RPMI7951 (cell line): ENCODE measurements around the gene PRR14. TPM values are rescaled to one million over a fixed set of nuclear protein-coding genes. Genes with fewer than 3 reads are reported as not detected.
"Not testable (repeated sequence)": the region's sequence is repeated elsewhere in the genome, so short reads cannot be mapped to it uniquely, and the experiment has no call there.

Experiments used
- DNase-seq: peaks from one replicate; pipeline ENCODE4 v3.0.0-alpha.2; 2012; ENCODE audit warnings: low read depth
- total RNA-seq: library from RNA; depleted of rRNA; stranded (reverse); fragments of >200 nt; shearing (Covaris generic); gene quantifications from 2 replicates; pipeline ENCODE4 v1.2.3, GENCODE V29; 2014; rRNA removed

The PRR14 gene
- total RNA-seq, 1 experiment from 2014 or later = 6.8 TPM

GRCh38 chr16:30692396-30693064, 41.8 kb downstream of the PRR14 start:
- DNase-seq = no peak

DNA sequence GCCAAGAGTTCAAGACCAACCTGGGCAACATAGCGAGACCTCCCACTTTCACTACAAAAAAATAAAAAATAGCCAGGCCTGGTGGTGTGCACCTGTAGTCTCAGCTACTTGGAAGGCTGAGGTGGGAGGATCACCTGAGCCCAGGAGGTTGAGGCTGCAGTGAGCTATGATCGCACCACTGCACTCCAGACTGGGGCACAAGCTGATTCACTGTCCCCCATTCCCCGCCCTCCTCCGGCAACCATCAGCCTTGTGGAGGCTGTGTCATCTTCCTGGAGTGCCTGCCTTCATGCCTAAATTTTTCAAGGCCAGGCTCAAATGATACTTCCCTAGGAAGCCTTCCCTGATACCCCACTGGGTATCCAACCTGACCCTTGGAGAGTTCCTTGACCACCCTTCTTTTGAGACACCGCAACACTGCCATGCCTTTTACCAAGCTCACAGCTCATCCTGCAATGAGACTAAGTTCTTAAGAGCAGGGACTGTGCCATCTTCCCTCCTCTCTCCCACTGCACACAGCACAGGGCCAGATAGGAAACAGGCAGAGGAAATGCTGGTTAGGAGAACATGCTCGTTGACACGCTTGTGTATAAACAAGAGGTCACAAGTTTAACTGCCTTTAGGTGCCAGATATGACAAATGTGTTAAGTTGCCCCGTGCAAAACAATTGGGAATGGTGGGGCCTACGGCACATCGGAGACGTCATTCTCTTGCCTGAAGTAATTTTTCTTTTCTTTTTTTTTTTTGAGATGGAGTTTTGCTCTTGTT, 44.4 kb downstream of the PRR14 start:
- no peak for DNase-seq

- DNase-seq = not testable (repeated sequence)
Measured at GRCh38 chr16:30696646-30697045, 45.9 kb downstream of the PRR14 start.

GRCh38 chr16:30697264-30698138, 46.7 kb downstream of the PRR14 start:
- no peak for DNase-seq

DNA sequence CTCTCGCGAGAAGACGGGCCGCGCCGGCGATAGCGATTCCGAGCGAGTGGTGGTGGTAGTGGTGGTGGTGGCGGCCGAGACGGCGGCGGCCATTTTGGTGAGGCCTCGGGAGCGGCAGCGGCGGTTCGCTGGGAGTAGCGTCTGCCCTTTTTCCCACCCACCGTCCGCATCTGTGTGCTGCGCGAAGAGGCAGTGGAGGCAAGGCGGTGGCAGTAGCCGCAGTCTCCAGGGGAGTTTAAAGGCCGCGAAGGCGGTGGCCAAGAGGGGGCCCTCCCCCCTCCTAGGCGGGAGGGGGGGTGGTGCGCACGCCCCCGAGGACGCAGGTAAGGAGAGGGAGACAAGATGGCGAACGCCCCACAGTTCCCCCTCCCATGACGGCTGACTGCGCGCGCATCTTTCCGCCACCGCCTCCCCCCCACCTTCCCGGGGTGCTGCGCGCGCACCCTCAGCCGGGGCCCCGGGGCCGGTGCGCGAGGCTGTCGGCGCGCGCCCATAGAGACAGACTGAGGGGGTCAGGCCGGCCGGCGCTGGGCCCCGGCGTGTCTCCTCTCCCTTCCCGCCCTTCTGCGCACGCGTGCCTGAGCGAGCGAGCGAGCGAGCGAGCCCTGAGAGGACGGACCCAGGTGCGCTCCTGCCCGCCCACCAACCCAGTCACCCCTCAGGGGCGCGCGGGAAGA, 47.5 kb downstream of the PRR14 start:
- DNase-seq = peak; percentile 94

GRCh38 chr16:30698816-30699614, 48.3 kb downstream of the PRR14 start, which contains the start of gene SRCAP:
SRCAP (plus strand) TSS chr16:30699171; CDS start chr16:30700825, 1,654 bp downstream.
- peak; percentile 76 for DNase-seq

DNA sequence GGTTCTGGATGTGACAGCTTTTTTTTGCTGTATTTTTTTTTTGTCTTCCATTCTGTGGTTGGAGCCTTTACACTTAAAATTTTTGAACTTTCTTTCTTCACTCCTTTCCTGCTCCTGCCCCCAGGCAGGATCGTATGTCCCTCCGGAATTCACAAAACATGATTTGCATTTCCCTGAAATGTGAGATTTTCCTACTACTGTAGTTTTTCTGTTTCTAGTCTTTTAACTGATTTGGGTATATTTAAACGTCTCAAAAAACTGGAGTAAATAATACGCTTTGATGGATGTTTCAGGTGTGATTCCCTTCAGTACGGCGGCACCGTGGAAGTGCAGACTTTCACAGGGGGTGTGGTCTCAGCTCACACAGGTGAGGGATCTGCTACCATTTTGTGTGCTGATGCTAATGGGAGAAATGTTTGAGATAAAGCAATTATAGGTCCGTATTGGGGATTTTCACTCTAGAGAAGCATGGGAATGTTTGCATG, 48.9 kb downstream of the PRR14 start:
- no peak for DNase-seq

- no peak for DNase-seq
Measured at GRCh38 chr16:30700491-30700890, 49.7 kb downstream of the PRR14 start.

DNA sequence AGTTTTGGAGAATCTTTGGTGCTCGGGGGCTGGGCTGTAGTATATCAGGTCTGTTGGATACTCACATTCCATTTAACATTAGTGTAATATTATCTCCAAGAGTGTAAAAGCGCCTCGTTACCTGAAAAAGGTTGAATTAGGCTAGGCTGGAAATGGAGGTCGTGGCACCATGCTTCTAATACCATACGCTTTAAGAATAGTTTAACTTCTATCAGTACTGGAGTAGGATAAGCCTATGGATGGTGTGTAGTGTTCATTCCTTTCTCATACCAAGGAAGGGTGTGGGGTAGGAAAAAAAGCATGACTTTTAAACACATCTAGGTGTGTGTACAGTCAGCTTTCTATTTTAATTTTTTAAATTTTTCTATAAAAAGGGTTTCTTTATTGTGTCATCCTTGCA, 50.2 kb downstream of the PRR14 start:
- DNase-seq = no peak

DNA sequence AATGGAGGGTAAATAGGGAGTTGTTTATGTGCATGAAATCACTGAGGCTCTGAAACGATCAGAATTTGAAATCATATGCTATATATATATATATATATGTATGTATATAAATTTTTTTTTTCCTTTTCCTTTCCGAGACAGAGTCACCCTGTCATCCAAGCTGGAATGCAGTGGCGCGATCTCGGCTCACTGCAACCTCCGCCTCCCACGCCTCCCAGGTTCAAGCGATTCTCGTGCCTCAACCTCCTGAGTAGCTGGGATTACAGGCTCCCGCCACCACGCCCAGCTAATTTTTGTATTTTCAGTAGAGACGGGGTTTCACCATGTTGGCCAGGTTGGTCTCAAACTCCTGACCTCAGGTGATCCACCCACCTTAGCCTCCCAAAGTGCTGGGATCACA, 52.3 kb downstream of the PRR14 start:
- DNase-seq = not testable (repeated sequence)

- no peak for DNase-seq
Measured at GRCh38 chr16:30703971-30704370, 53.2 kb downstream of the PRR14 start.

Other genes starting within 250 kb of the PRR14 start
- 8.1 and 10.9 TPM in 2 replicates for gene ZNF771, start 243.4 kb upstream of the PRR14 start, total RNA-seq
- gene DCTPP1, start 220.9 kb upstream of the PRR14 start, total RNA-seq = 26.8 and 32.2 TPM in 2 replicates
- 9.0 and 11.2 TPM in 2 replicates for gene SEPHS2, start 205.1 kb upstream of the PRR14 start, total RNA-seq
- not detected in 2 replicates for gene ITGAL, start 178.2 kb upstream of the PRR14 start, total RNA-seq
- 17.5 and 19.1 TPM in 2 replicates for gene ZNF768, start 124.4 kb upstream of the PRR14 start, total RNA-seq
- gene ZNF747, start 116.1 kb upstream of the PRR14 start, total RNA-seq = 5.0 and 5.6 TPM in 2 replicates
- gene ZNF764, start 92.6 kb upstream of the PRR14 start, total RNA-seq = 3.0 and 3.6 TPM in 2 replicates
- 6.4 and 6.7 TPM in 2 replicates for gene ZNF688, start 79.2 kb upstream of the PRR14 start, total RNA-seq
- 2.8 and 3.9 TPM in 2 replicates for gene ZNF785, start 65.3 kb upstream of the PRR14 start, total RNA-seq
- 5.6 and 6.1 TPM in 2 replicates for gene ZNF689, start 40.6 kb upstream of the PRR14 start, total RNA-seq
- 4.1 and 6.0 TPM in 2 replicates for gene FBRS, start 7.5 kb downstream of the PRR14 start, total RNA-seq
- gene SRCAP, start 48.2 kb downstream of the PRR14 start, total RNA-seq = 2.6 and 5.3 TPM in 2 replicates
- 25.3 and 30.9 TPM in 2 replicates for gene PHKG2, start 97.5 kb downstream of the PRR14 start, total RNA-seq
- gene CFAP119, start 111.1 kb downstream of the PRR14 start, total RNA-seq = 3.4 and 4.6 TPM in 2 replicates
- gene RNF40, start 111.4 kb downstream of the PRR14 start, total RNA-seq = 45.3 and 48.2 TPM in 2 replicates
- gene ZNF629, start 136.2 kb downstream of the PRR14 start, total RNA-seq = 7.5 and 8.3 TPM in 2 replicates
- 40.5 and 42.2 TPM in 2 replicates for gene BCL7C, start 243.1 kb downstream of the PRR14 start, total RNA-seq
- gene CTF1, start 245.7 kb downstream of the PRR14 start, total RNA-seq = 0.24 and 0.39 TPM in 2 replicates